PC-3 (cell line): ENCODE results near the gene IGFALS.

Experiments
- CTCF ChIP-seq: fragments of 300-600 bp; sonication (generic); conservative IDR thresholded peaks from 2 replicates; pipeline ENCODE4 v1.5.1; 2017; ENCODE audit warnings: antibody characterized with exemption, low read depth, mild to moderate bottlenecking, low read length
- EZH2phosphoT487 ChIP-seq: fragments of 300-600 bp; sonication (generic); IDR thresholded peaks from 2 replicates; pipeline ENCODE4 v1.6.1; 2018; ENCODE audit warnings: mild to moderate bottlenecking, antibody characterized with exemption, low read length, borderline replicate concordance

GRCh38 chr16:1772362-1772907 is 21.1 kb downstream of the IGFALS start, which contains the start of gene EME2:
- no peak for TF ChIP-seq CTCF
- TF ChIP-seq EZH2phosphoT487, result no peak
